Measurements from ENCODE around the gene RIMS4. TPM values are rescaled to one million over a fixed set of nuclear protein-coding genes. Genes with fewer than 3 reads are reported as not detected.

The RIMS4 gene
- total RNA-seq, 3 donors from 2014 or later: 0.66 to 1.8 (median 0.96) TPM

- no peak for TF ChIP-seq POLR2AphosphoS5 (IDR thresholded peaks at IDR 0.05)
- no peak for TF ChIP-seq POLR2A (IDR thresholded peaks at IDR 0.05)
- TF ChIP-seq, protein P1, sequence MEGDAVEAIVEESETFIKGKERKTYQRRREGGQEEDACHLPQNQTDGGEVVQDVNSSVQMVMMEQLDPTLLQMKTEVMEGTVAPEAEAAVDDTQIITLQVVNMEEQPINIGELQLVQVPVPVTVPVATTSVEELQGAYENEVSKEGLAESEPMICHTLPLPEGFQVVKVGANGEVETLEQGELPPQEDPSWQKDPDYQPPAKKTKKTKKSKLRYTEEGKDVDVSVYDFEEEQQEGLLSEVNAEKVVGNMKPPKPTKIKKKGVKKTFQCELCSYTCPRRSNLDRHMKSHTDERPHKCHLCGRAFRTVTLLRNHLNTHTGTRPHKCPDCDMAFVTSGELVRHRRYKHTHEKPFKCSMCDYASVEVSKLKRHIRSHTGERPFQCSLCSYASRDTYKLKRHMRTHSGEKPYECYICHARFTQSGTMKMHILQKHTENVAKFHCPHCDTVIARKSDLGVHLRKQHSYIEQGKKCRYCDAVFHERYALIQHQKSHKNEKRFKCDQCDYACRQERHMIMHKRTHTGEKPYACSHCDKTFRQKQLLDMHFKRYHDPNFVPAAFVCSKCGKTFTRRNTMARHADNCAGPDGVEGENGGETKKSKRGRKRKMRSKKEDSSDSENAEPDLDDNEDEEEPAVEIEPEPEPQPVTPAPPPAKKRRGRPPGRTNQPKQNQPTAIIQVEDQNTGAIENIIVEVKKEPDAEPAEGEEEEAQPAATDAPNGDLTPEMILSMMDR (IDR thresholded peaks at IDR 0.05): no peak
- peaks cover 0 to 18% of the 10 kb centered on the region in 2 donors for H3K4me1 ChIP-seq
- H3K27me3 ChIP-seq: peaks cover 0 to 3% of the 10 kb centered on the region in 2 donors
- intact Hi-C loops (cut with DNase I; ENCODE audit: low total_unique reads): no loop called here
- DNase-seq (ENCODE audit: low spot score in 2 of 2): no peak
- no peaks in the 10 kb centered on the region for H3K9me3 ChIP-seq
- H3K27ac ChIP-seq: no peak overlapping the region
- no peak overlapping the region for H3K4me3 ChIP-seq
- no peaks in the 10 kb centered on the region for H3K36me3 ChIP-seq
Measured at GRCh38 chr20:44709797-44710196, 100.5 kb downstream of the RIMS4 start.

DNA sequence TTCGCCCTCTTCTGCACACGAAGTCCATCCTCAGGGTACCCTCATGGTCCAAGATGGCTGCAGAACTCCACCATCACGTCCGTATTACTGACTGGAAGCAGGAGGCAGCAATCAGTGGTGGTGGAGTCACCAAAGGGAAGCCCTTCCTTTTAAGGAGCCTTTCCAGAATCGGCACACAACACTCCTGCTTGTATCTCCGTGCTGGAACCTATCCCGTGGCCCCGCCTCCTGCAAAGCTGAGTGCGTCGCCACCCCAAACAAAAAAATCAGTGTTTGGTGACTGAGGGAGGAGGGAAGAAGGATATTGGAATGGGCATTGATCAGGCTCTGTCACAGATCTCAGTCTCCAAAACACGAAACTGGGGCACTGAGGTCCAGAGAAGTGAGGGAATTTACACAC lies 101.0 kb downstream of the RIMS4 start:
- TF ChIP-seq POLR2A (IDR thresholded peaks at IDR 0.05) (no peak), POLR2AphosphoS5 (IDR thresholded peaks at IDR 0.05) (no peak)
- TF ChIP-seq, protein P1 (IDR thresholded peaks at IDR 0.05): no peak
- Histone ChIP-seq H3K27me3 (peaks cover 0 to 3% of the 10 kb centered on the region in 2 donors), H3K36me3 (no peaks in the 10 kb centered on the region), H3K4me3 (no peak overlapping the region), H3K4me1 (peaks cover 0 to 14% of the 10 kb centered on the region in 2 donors), H3K27ac (no peak overlapping the region), H3K9me3 (no peaks in the 10 kb centered on the region)
- intact Hi-C loops (cut with DNase I; ENCODE audit: low total_unique reads): no loop called here
- no peak for DNase-seq (ENCODE audit: low spot score in 2 of 2)

DNA sequence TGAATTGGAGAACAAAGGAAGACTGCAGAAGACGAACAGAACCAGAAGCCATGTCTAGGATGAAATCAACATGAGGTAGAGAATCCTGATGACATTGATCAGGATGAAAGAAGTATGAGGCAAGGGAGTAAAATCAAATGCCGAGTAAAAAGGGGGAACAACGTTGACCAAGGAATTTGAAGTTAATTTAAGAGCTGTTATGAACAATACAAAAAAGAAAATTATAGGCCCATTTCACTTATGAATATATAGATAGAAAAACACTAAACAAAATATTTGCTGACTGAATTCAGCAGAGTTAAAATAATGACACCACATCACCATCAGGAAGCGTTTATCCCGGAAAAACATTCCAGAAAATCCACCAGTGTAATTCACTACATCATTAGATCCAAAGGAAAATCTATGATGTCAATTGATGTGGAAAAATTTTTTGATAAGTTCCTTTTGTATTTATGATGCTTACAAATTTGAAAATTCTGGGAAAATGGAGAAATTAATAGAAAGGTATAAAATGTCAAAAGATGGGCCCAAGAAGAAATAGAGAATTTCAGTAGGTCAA lies 103.2 kb downstream of the RIMS4 start:
- H3K27ac ChIP-seq: peak overlapping the region in 1 of 2 donors; percentile 81
- intact Hi-C loops (cut with DNase I; ENCODE audit: low total_unique reads): no loop called here

GRCh38 chr20:44706301-44707017 lies 103.9 kb downstream of the RIMS4 start:
- TF ChIP-seq POLR2A (IDR thresholded peaks at IDR 0.05) (no peak), POLR2AphosphoS5 (IDR thresholded peaks at IDR 0.05) (peak in 1 of 3 donors; percentile 57)
- no peak overlapping the region for H3K4me3 ChIP-seq
- H3K36me3 ChIP-seq: no peaks in the 10 kb centered on the region
- intact Hi-C loops (cut with DNase I; ENCODE audit: low total_unique reads): no loop called here
- H3K4me1 ChIP-seq: peaks cover 10 to 17% of the 10 kb centered on the region in 2 donors
- H3K9me3 ChIP-seq: no peaks in the 10 kb centered on the region
- H3K27ac ChIP-seq: peak overlapping the region; percentile 81 to 94
- peaks cover 0 to 3% of the 10 kb centered on the region in 2 donors for H3K27me3 ChIP-seq
- peak in 1 of 2 donors; percentile 67 for DNase-seq (ENCODE audit: low spot score in 2 of 2)

More for the DNA sequence above, 103.2 kb downstream of the RIMS4 start:
- Histone ChIP-seq H3K4me1 (peaks cover 10 to 17% of the 10 kb centered on the region in 2 donors), H3K9me3 (no peaks in the 10 kb centered on the region), H3K36me3 (no peaks in the 10 kb centered on the region), H3K27me3 (peaks cover 0 to 3% of the 10 kb centered on the region in 2 donors), H3K4me3 (no peak overlapping the region)
- TF ChIP-seq, protein P1 (IDR thresholded peaks at IDR 0.05): no peak
- no peak for TF ChIP-seq POLR2AphosphoS5 (IDR thresholded peaks at IDR 0.05)
- no peak for TF ChIP-seq POLR2A (IDR thresholded peaks at IDR 0.05)
- DNase-seq (ENCODE audit: low spot score in 2 of 2): no peak

- TF ChIP-seq, protein P1 (IDR thresholded peaks at IDR 0.05): no peak
- no peak for TF ChIP-seq POLR2AphosphoS5 (IDR thresholded peaks at IDR 0.05)
- no peak for TF ChIP-seq POLR2A (IDR thresholded peaks at IDR 0.05)
- H3K9me3 ChIP-seq: no peaks in the 10 kb centered on the region
- no peaks in the 10 kb centered on the region for H3K36me3 ChIP-seq
- intact Hi-C loops (cut with DNase I; ENCODE audit: low total_unique reads): no loop called here
- no peaks in the 10 kb centered on the region for H3K27me3 ChIP-seq
- DNase-seq (ENCODE audit: low spot score in 2 of 2): no peak
- H3K4me1 ChIP-seq: peaks cover 10 to 17% of the 10 kb centered on the region in 2 donors
- no peak overlapping the region for H3K4me3 ChIP-seq
- H3K27ac ChIP-seq: peak overlapping the region; percentile 81 to 94
Measured at GRCh38 chr20:44705364-44706094, 104.8 kb downstream of the RIMS4 start.
